Gastroesophageal sphincter (tissue), 4 donors: ENCODE measurements around the gene TPM1. TPM values are rescaled to one million over a fixed set of nuclear protein-coding genes. Genes with fewer than 3 reads are reported as not detected.

Source experiments
- ATAC-seq: fragments of 150-250 bp; one replicate; pipeline ENCODE4 v1.9.1; 2016; ENCODE audit warnings: mild to moderate bottlenecking, moderate library complexity
- H3K27ac ChIP-seq, 4 donors: fragments of 200-600 bp; sonication (generic) in 3 of 4; 1 replicate in 3 of 4; 2 replicates in 1 of 4; pipeline ENCODE4 v1.5.1; 2016 to 2019
- H3K27me3 ChIP-seq: fragments of 200-600 bp; sonication (generic); one replicate; pipeline ENCODE4 v1.5.1; 2019
- H3K36me3 ChIP-seq, 2 donors: fragments of 200-600 bp; sonication (generic); one replicate each; pipeline ENCODE4 v1.5.1; 2019; ENCODE audit warnings: control low read depth in 1 of 2
- H3K4me1 ChIP-seq, 3 donors: fragments of 200-600 bp; sonication (generic); 1 replicate in 2 of 3; 2 replicates in 1 of 3; pipeline ENCODE4 v1.5.1; 2016 to 2019; ENCODE audit warnings: control low read depth in 2 of 3
- H3K4me3 ChIP-seq, 2 donors: fragments of 200-600 bp; sonication (generic); one replicate each; pipeline ENCODE4 v1.5.1; 2019; ENCODE audit warnings: mild to moderate bottlenecking in 1 of 2, moderate library complexity in 1 of 2
- H3K9me3 ChIP-seq, 3 donors: fragments of 200-600 bp; sonication (generic); one replicate each; pipeline ENCODE4 v1.5.1; 2017 to 2019; ENCODE audit warnings: control low read depth in 2 of 3
- CTCF ChIP-seq, 4 experiments: fragments of 200-600 bp in 2 of 4; fragments of 450-650 bp in 2 of 4; sonication (generic) in 1 of 4; IDR thresholded peaks; one replicate each; pipeline ENCODE4 v1.5.1; 2017 to 2019; ENCODE audit warnings: antibody characterized with exemption in 4 of 4, mild to moderate bottlenecking in 2 of 4, moderate library complexity in 2 of 4
- EP300 ChIP-seq: sonication (generic); formaldehyde crosslinking; IDR thresholded peaks from one replicate; pipeline ENCODE4 v1.6.1; 2017; ENCODE audit warnings: antibody characterized with exemption, mild to moderate bottlenecking
- POLR2A ChIP-seq, 2 donors: fragments of 450-650 bp; IDR thresholded peaks; one replicate each; pipeline ENCODE4 v1.6.1; 2017; ENCODE audit warnings: antibody characterized with exemption in 2 of 2, mild to moderate bottlenecking in 2 of 2, moderate library complexity in 1 of 2
- POLR2AphosphoS5 ChIP-seq: sonication (generic); formaldehyde crosslinking; IDR thresholded peaks from one replicate; pipeline ENCODE4 v1.6.1; 2017; ENCODE audit warnings: antibody characterized with exemption
- WGBS, 2 donors: methylation state at CpG; one replicate each; pipeline ENCODE4 v1.1.5; 2018; ENCODE audit warnings: low coverage in 1 of 2; 5-methylcytosine and 5-hydroxymethylcytosine counted together
- total RNA-seq, 4 donors: library from RNA; depleted of rRNA; stranded (reverse); fragments of >200 nt; gene quantifications; one replicate each; pipeline ENCODE4 v1.1.0, GENCODE V29; 2016

The TPM1 gene
- total RNA-seq, 4 donors from 2014 or later = 3,599 to 7,152 (median 6,397) TPM

DNA sequence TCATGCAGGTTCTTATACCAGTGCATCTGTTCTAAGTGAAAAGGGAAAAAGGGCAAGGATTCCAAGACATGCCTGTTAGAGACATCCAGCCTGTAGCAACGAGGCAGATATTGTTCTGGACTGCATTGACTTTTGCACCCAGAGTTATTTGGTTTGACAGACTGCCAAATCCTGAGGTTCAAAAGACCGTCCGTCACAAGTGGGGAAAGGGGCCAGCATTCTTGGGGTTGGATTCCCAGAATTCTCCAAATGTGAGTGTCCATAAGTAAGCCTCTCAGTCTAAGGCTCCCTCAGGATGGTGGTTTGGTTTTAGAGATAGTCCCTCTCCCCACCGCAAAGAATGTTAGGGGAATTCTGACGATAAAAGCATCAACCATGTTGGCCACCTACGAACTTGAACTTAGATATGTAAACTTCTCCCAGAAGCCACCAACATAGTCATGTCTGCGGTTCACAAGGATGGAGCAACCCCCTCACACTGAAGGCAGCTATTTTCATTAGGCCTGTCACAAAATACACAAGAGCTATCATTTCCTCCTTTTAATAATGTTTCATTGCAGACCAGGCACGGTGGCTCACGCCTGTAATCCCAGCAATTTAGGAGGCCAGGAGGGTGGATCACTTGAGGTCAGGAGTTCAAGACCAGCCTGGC, 65.5 kb downstream of the TPM1 start:
- ATAC-seq = peak; percentile 76
- Histone ChIP-seq H3K9me3 (no peaks in the 10 kb centered on the region), H3K4me1 (peaks cover 0 to 18% (median 0%) of the 10 kb centered on the region in 3 donors), H3K27ac (peak overlapping the region; percentile 6 to 73 (median 58)), H3K4me3 (no peak overlapping the region), H3K27me3 (no peaks in the 10 kb centered on the region), H3K36me3 (no peaks in the 10 kb centered on the region)
- TF ChIP-seq POLR2AphosphoS5 = peak; percentile 27
- no peak for TF ChIP-seq EP300
- no peak for TF ChIP-seq POLR2A (IDR thresholded peaks at IDR 0.05)
- no peak for TF ChIP-seq CTCF (IDR thresholded peaks at IDR 0.05)
- 29 to 47% methylated on average over 8 to 9 of the region's 9 CpGs for WGBS, 2 donors

- 71 to 100% methylated on average over 1 to 2 of the region's 2 CpGs for WGBS, 2 donors
Measured at GRCh38 chr15:63109498-63109897, 67.0 kb downstream of the TPM1 start.

GRCh38 chr15:63109920-63110319, 67.4 kb downstream of the TPM1 start:
- H3K4me1 ChIP-seq = peaks cover 0 to 18% (median 0%) of the 10 kb centered on the region in 3 donors
- no peaks in the 10 kb centered on the region for H3K9me3 ChIP-seq
- H3K36me3 ChIP-seq = no peaks in the 10 kb centered on the region
- no peak for ATAC-seq
- H3K4me3 ChIP-seq = no peak overlapping the region
- H3K27me3 ChIP-seq = no peaks in the 10 kb centered on the region
- WGBS, 2 donors = 79 to 100% methylated on average over 2 of the region's 2 CpGs
- H3K27ac ChIP-seq = no peak overlapping the region
- TF ChIP-seq POLR2AphosphoS5 = no peak
- TF ChIP-seq CTCF (IDR thresholded peaks at IDR 0.05) = no peak
- TF ChIP-seq POLR2A (IDR thresholded peaks at IDR 0.05) = no peak
- TF ChIP-seq EP300 = no peak

More at GRCh38 chr15:63109498-63109897, 67.0 kb downstream of the TPM1 start:
- no peak overlapping the region for H3K27ac ChIP-seq
- no peaks in the 10 kb centered on the region for H3K27me3 ChIP-seq
- H3K4me1 ChIP-seq = peaks cover 0 to 18% (median 0%) of the 10 kb centered on the region in 3 donors
- no peak for ATAC-seq
- H3K4me3 ChIP-seq = no peak overlapping the region
- TF ChIP-seq EP300 (no peak), CTCF (IDR thresholded peaks at IDR 0.05) (no peak), POLR2AphosphoS5 (no peak), POLR2A (IDR thresholded peaks at IDR 0.05) (no peak)
- no peaks in the 10 kb centered on the region for H3K36me3 ChIP-seq
- no peaks in the 10 kb centered on the region for H3K9me3 ChIP-seq

GRCh38 chr15:63110428-63111026, 68.0 kb downstream of the TPM1 start:
- WGBS, 2 donors = 93 to 100% methylated on average over 2 to 3 of the region's 3 CpGs
- TF ChIP-seq POLR2A (IDR thresholded peaks at IDR 0.05) = no peak
- TF ChIP-seq POLR2AphosphoS5 = no peak
- no peak for TF ChIP-seq CTCF (IDR thresholded peaks at IDR 0.05)
- TF ChIP-seq EP300 = no peak
- H3K36me3 ChIP-seq = no peaks in the 10 kb centered on the region
- no peak overlapping the region for H3K4me3 ChIP-seq
- no peak for ATAC-seq
- H3K4me1 ChIP-seq = peaks cover 0 to 18% (median 0%) of the 10 kb centered on the region in 3 donors
- H3K27ac ChIP-seq = no peak overlapping the region
- H3K27me3 ChIP-seq = no peaks in the 10 kb centered on the region
- no peaks in the 10 kb centered on the region for H3K9me3 ChIP-seq

GRCh38 chr15:63111481-63111880, 68.9 kb downstream of the TPM1 start:
- Histone ChIP-seq H3K27me3 (no peaks in the 10 kb centered on the region), H3K36me3 (no peaks in the 10 kb centered on the region), H3K4me1 (peaks cover 0 to 18% (median 0%) of the 10 kb centered on the region in 3 donors), H3K27ac (no peak overlapping the region), H3K9me3 (no peaks in the 10 kb centered on the region), H3K4me3 (no peak overlapping the region)
- ATAC-seq = no peak
- TF ChIP-seq POLR2A (IDR thresholded peaks at IDR 0.05) (no peak), POLR2AphosphoS5 (no peak), CTCF (IDR thresholded peaks at IDR 0.05) (no peak), EP300 (no peak)
